T-cell (primary cell): ENCODE data around the gene PLAU. TPM values are rescaled to one million over a fixed set of nuclear protein-coding genes. Genes with fewer than 3 reads are reported as not detected.
A peak's percentile ranks its signal among the peaks of the same experiment; 100 is the strongest.

ENCODE experiments used
- ATAC-seq, 4 experiments: fragments of 200-7000 bp in 3 of 4; fragments of 150-1000 bp in 1 of 4; cut with Tn5 transposase; replicated peaks in 1 of 4; 1 replicate in 3 of 4; 2 replicates in 1 of 4; pipeline ENCODE4 v1.10.0; 2021; ENCODE audit warnings: moderate library complexity in 3 of 4, mild to moderate bottlenecking in 2 of 4, moderate number of reproducible peaks in 1 of 4
- CTCF ChIA-PET, 2 donors: fragments of 300-600 bp; sonication (Branson Sonifier 250); formaldehyde crosslinking; loops; one replicate each; lab custom pipeline; 2022; ENCODE audit warnings: antibody characterized with exemption in 2 of 2; lab: Charles Lee
- POLR2A ChIA-PET, 2 donors: fragments of 300-600 bp; sonication (Branson Sonifier 250); formaldehyde crosslinking; loops; one replicate each; lab custom pipeline; 2022; ENCODE audit warnings: antibody characterized with exemption in 2 of 2; lab: Charles Lee
- DNase-seq, 35 experiments: peaks; one replicate each; pipeline versions ENCODE4 v3.0.0 to v3.0.0-alpha.2; 2013 to 2023
- H3K27ac ChIP-seq: one replicate; pipeline ENCODE4 v1.5.1; 2013; ENCODE audit warnings: low read length
- H3K27me3 ChIP-seq, 2 experiments: replicated peaks in 1 of 2; 1 replicate in 1 of 2; 2 replicates in 1 of 2; pipeline versions ENCODE4 v1.6.1 to v1.7.0; 2013; ENCODE audit warnings: low read length in 1 of 2, mixed read lengths in 1 of 2; ENCODE audit not compliant: control insufficient read depth in 2 of 2, insufficient read depth in 2 of 2; ENCODE audit errors: extremely low read depth in 1 of 2
- H3K36me3 ChIP-seq, 2 donors: 1 replicate in 1 of 2; 2 replicates in 1 of 2; pipeline versions ENCODE4 v1.6.1 to v1.7.0; 2013; ENCODE audit warnings: low read length in 1 of 2; ENCODE audit not compliant: control insufficient read depth in 2 of 2, insufficient read depth in 1 of 2; ENCODE audit errors: extremely low read depth in 1 of 2
- H3K4me1 ChIP-seq, 2 experiments: 1 replicate in 1 of 2; 2 replicates in 1 of 2; pipeline versions ENCODE4 v1.6.1 to v1.7.0; 2013; ENCODE audit warnings: low read length in 2 of 2, mixed read lengths in 1 of 2; ENCODE audit not compliant: insufficient read depth in 2 of 2, control insufficient read depth in 1 of 2; ENCODE audit errors: extremely low read depth in 1 of 2
- H3K4me3 ChIP-seq, 2 donors: 1 replicate in 1 of 2; 2 replicates in 1 of 2; pipeline versions ENCODE4 v1.5.1 to v1.7.0; 2013; ENCODE audit warnings: mild to moderate bottlenecking in 2 of 2, low read length in 1 of 2, moderate library complexity in 1 of 2; ENCODE audit not compliant: control insufficient read depth in 1 of 2; ENCODE audit errors: extremely low read depth in 1 of 2
- H3K9me3 ChIP-seq: 2 replicates; pipeline ENCODE4 v1.7.0; 2013
- H3K27ac Mint-ChIP-seq, 2 donors: one replicate each; pipeline ENCODE4 v1.8.0; 2020 to 2021; ENCODE audit warnings: mild to moderate bottlenecking in 2 of 2, mixed read lengths in 2 of 2
- H3K27me3 Mint-ChIP-seq, 2 donors: one replicate each; pipeline ENCODE4 v1.8.0; 2021 to 2022; ENCODE audit warnings: mixed read lengths in 2 of 2
- H3K36me3 Mint-ChIP-seq: one replicate; pipeline ENCODE4 v1.8.0; 2021; ENCODE audit warnings: mixed read lengths
- H3K4me1 Mint-ChIP-seq, 3 donors: one replicate each; pipeline ENCODE4 v1.8.0; 2020 to 2022; ENCODE audit warnings: mixed read lengths in 3 of 3, mild to moderate bottlenecking in 1 of 3
- H3K4me3 Mint-ChIP-seq, 3 donors: one replicate each; pipeline ENCODE4 v1.8.0; 2020 to 2022; ENCODE audit warnings: mild to moderate bottlenecking in 3 of 3, mixed read lengths in 3 of 3, moderate library complexity in 3 of 3
- H3K9me3 Mint-ChIP-seq, 3 donors: one replicate each; pipeline ENCODE4 v1.8.0; 2020 to 2022; ENCODE audit warnings: mixed read lengths in 3 of 3
- WGBS: methylation state at CpG from one replicate; pipeline ENCODE4 v1.1.5; 2013; ENCODE audit warnings: missing lambda C conversion rate; ENCODE audit not compliant: insufficient coverage; 5-methylcytosine and 5-hydroxymethylcytosine counted together
- total RNA-seq, 35 experiments: library from RNA in 6 of 35; stranded (reverse) in 6 of 35; fragments of 120-200 nt in 1 of 35; gene quantifications; one replicate each; pipeline versions ENCODE4 v1.2.1 to v1.2.4 and lab custom pipeline; 2013 to 2026

Gene PLAU
- total RNA-seq, 5 donors from 2014 or later (not counting 1 experiment from before 2014, with no cell fraction given): 0.63 to 1.1 (median 1.1) TPM; not detected in 2

GRCh38 chr10:73865459-73866442 lies 45.2 kb upstream of the PLAU start:
- H3K4me3 Mint-ChIP-seq: peak overlapping the region; percentile 75 to 89 (median 80)
- Histone ChIP-seq H3K36me3 (peaks cover 12 to 49% of the 10 kb centered on the region in 2 donors), H3K27me3 (no peaks in the 10 kb centered on the region), H3K27ac (peak overlapping the region; percentile 80), H3K4me1 (peaks cover 21 to 84% of the 10 kb centered on the region in 2 experiments), H3K4me3 (peak overlapping the region; percentile 48 to 49), H3K9me3 (no peaks in the 10 kb centered on the region)
- 9% methylated on average over 6 of the region's 11 CpGs for WGBS
- H3K27ac Mint-ChIP-seq: peak overlapping the region; percentile 97 to 98
- ChIA-PET POLR2A (interaction anchor here in 1 of 2 donors (0.6 kb wide), 1 partner anchor 1159 kb away, joined by 6 read pairs; no protein-coding TSS in a partner anchor), CTCF (interaction anchor here (1.2 to 1.9 kb wide), 2 partner anchors 14 kb away, joined by 5 to 10 read pairs; no protein-coding TSS in a partner anchor)
- H3K9me3 Mint-ChIP-seq: no peaks in the 10 kb centered on the region
- peaks cover 19% of the 10 kb centered on the region for H3K36me3 Mint-ChIP-seq
- DNase-seq (peak in 34 of 35 experiments; percentile 28 to 67 (median 47)), ATAC-seq (peak; percentile 82 to 91 (median 86))
- peaks cover 78 to 94% (median 91%) of the 10 kb centered on the region in 3 donors for H3K4me1 Mint-ChIP-seq
- no peaks in the 10 kb centered on the region for H3K27me3 Mint-ChIP-seq

- Histone ChIP-seq H3K4me3 (no peak overlapping the region), H3K27ac (peak overlapping the region; percentile 80), H3K36me3 (peaks cover 7 to 51% of the 10 kb centered on the region in 2 donors), H3K9me3 (no peaks in the 10 kb centered on the region), H3K27me3 (no peaks in the 10 kb centered on the region), H3K4me1 (peaks cover 21 to 88% of the 10 kb centered on the region in 2 experiments)
- Mint-ChIP-seq H3K4me3 (peak overlapping the region in 2 of 3 donors; percentile 43 to 89), H3K27me3 (no peaks in the 10 kb centered on the region), H3K4me1 (peaks cover 84 to 98% (median 94%) of the 10 kb centered on the region in 3 donors), H3K9me3 (no peaks in the 10 kb centered on the region), H3K27ac (peak overlapping the region; percentile 97 to 98), H3K36me3 (peaks cover 21% of the 10 kb centered on the region)
- DNase-seq (no peak), ATAC-seq (no peak)
- 83% methylated on average over 6 of the region's 7 CpGs for WGBS
- CTCF ChIA-PET: interaction anchor here (1.2 to 1.9 kb wide), 2 partner anchors 13 kb away, joined by 5 to 10 read pairs; no protein-coding TSS in a partner anchor
- POLR2A ChIA-PET: no interaction called here
These were observed 44.3 kb upstream of the PLAU start for GRCh38 chr10:73866621-73867020.

GRCh38 chr10:73867126-73867807 lies 43.7 kb upstream of the PLAU start:
- Mint-ChIP-seq H3K36me3 (peaks cover 24% of the 10 kb centered on the region), H3K9me3 (no peaks in the 10 kb centered on the region), H3K27ac (peak overlapping the region; percentile 97 to 98), H3K27me3 (no peaks in the 10 kb centered on the region), H3K4me1 (peaks cover 91 to 100% (median 97%) of the 10 kb centered on the region in 3 donors), H3K4me3 (peak overlapping the region in 2 of 3 donors; percentile 11 to 89)
- Histone ChIP-seq H3K9me3 (no peaks in the 10 kb centered on the region), H3K27ac (peak overlapping the region; percentile 80), H3K4me3 (no peak overlapping the region), H3K36me3 (peaks cover 7 to 55% of the 10 kb centered on the region in 2 donors), H3K4me1 (peaks cover 21 to 91% of the 10 kb centered on the region in 2 experiments), H3K27me3 (no peaks in the 10 kb centered on the region)
- no peak for DNase-seq
- POLR2A ChIA-PET: no interaction called here
- no peak for ATAC-seq
- CTCF ChIA-PET: interaction anchor here in 1 of 2 donors (0.5 kb wide), 1 partner anchor 11 kb away, joined by 3 read pairs; no protein-coding TSS in a partner anchor
- WGBS: 83% methylated on average over 5 of the region's 10 CpGs

GRCh38 chr10:73867871-73868631 lies 42.9 kb upstream of the PLAU start:
- Mint-ChIP-seq H3K27ac (peak overlapping the region; percentile 97 to 98), H3K9me3 (no peaks in the 10 kb centered on the region), H3K4me1 (peaks cover 97 to 100% (median 99%) of the 10 kb centered on the region in 3 donors), H3K27me3 (no peaks in the 10 kb centered on the region), H3K36me3 (peaks cover 22% of the 10 kb centered on the region), H3K4me3 (no peak overlapping the region)
- WGBS: 92% methylated on average over 8 of the region's 11 CpGs
- H3K4me1 ChIP-seq: peaks cover 24 to 93% of the 10 kb centered on the region in 2 experiments
- ChIA-PET CTCF (interaction anchor here in 1 of 2 donors (1.4 kb wide), 1 partner anchor 19 kb away, joined by 3 read pairs; no protein-coding TSS in a partner anchor), POLR2A (no interaction called here)
- H3K27ac ChIP-seq: peak overlapping the region; percentile 1
- ATAC-seq (no peak), DNase-seq (no peak)
- no peaks in the 10 kb centered on the region for H3K27me3 ChIP-seq
- H3K36me3 ChIP-seq: peaks cover 7 to 56% of the 10 kb centered on the region in 2 donors
- no peaks in the 10 kb centered on the region for H3K9me3 ChIP-seq
- H3K4me3 ChIP-seq: no peak overlapping the region

- no peak for ATAC-seq
- Histone ChIP-seq H3K9me3 (no peaks in the 10 kb centered on the region), H3K36me3 (peaks cover 4 to 51% of the 10 kb centered on the region in 2 donors), H3K27me3 (no peaks in the 10 kb centered on the region), H3K27ac (peak overlapping the region; percentile 9), H3K4me1 (peaks cover 28 to 91% of the 10 kb centered on the region in 2 experiments), H3K4me3 (no peak overlapping the region)
- CTCF ChIA-PET: interaction anchor here in 1 of 2 donors (1.4 kb wide), 1 partner anchor 20 kb away, joined by 3 read pairs; no protein-coding TSS in a partner anchor
- H3K4me1 Mint-ChIP-seq: peaks cover 93 to 97% (median 96%) of the 10 kb centered on the region in 3 donors
- H3K27ac Mint-ChIP-seq: peak overlapping the region; percentile 97 to 98
- 95% methylated on average over 3 of the region's 5 CpGs for WGBS
- no peaks in the 10 kb centered on the region for H3K9me3 Mint-ChIP-seq
- POLR2A ChIA-PET: no interaction called here
- H3K27me3 Mint-ChIP-seq: no peaks in the 10 kb centered on the region
- peaks cover 22% of the 10 kb centered on the region for H3K36me3 Mint-ChIP-seq
- no peak overlapping the region for H3K4me3 Mint-ChIP-seq
- DNase-seq: no peak
These were observed 42.2 kb upstream of the PLAU start for GRCh38 chr10:73868655-73869195.
